22Rv1 (cell line): ENCODE data around the gene KCNK6.

Source experiments
- H3K27ac ChIP-seq: fragments of 450-650 bp; 2 replicates; pipeline ENCODE4 v1.5.1; 2017
- CTCF ChIP-seq: fragments of 450-650 bp; IDR thresholded peaks from 2 replicates; pipeline ENCODE4 v1.5.1; 2017; ENCODE audit warnings: mild to moderate bottlenecking
- ZFX ChIP-seq: fragments of 450-650 bp; IDR thresholded peaks from 2 replicates; pipeline ENCODE4 v1.6.1; 2017; ENCODE audit warnings: antibody characterized with exemption, borderline replicate concordance

KCNK6 gene

DNA sequence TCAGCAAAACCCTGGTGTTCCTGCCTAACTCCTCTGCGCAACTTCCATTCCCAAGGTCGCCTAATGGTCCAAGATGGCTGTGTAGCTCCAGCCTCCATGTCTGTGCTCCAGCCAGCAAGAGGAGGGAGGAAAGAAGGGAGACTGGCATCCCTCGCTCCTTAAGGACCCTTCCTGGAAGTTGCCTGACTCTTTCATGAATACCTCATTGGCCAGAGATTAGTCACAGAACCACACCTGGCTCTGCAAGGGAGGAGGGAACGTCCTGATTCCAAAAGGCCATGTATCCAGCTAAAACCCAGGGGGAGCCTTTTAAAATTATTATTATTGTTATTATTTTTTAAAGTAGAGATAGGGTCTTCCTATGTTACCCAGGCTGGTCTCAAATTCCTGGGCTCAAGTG is 4.8 kb downstream of the KCNK6 start:
- TF ChIP-seq CTCF (no peak), ZFX (no peak)
- no peak overlapping the region for H3K27ac ChIP-seq

DNA sequence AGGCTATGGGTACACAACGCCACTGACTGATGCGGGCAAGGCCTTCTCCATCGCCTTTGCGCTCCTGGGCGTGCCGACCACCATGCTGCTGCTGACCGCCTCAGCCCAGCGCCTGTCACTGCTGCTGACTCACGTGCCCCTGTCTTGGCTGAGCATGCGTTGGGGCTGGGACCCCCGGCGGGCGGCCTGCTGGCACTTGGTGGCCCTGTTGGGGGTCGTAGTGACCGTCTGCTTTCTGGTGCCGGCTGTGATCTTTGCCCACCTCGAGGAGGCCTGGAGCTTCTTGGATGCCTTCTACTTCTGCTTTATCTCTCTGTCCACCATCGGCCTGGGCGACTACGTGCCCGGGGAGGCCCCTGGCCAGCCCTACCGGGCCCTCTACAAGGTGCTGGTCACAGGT is 6.9 kb downstream of the KCNK6 start:
- no peak overlapping the region for H3K27ac ChIP-seq

DNA sequence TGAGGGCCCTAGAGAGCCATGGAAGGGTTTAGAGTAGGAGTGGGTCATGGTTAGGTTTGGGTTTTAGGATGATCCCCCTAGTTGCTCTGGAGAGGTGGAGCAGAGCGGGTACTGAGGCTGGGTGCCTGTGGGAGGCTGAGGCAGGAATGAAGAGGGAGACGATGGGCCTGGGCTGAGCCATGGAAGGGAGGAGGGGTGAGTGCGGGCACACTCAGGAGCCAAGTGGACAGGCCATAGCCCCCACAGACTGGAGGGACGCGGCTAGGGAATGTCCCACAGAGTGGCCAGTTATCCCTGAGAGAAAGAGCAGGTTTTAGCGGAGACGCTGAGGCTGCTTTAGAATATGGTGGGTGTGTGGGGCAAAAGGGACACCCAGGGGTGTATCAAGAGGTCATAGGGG is 10.0 kb downstream of the KCNK6 start:
- TF ChIP-seq ZFX, result no peak
- no peak for TF ChIP-seq CTCF
- H3K27ac ChIP-seq, result no peak overlapping the region

More for the DNA sequence above, 6.9 kb downstream of the KCNK6 start:
- TF ChIP-seq ZFX (no peak), CTCF (no peak)

- H3K27ac ChIP-seq, result no peak overlapping the region
- TF ChIP-seq ZFX (no peak), CTCF (no peak)
These were observed 12.1 kb downstream of the KCNK6 start for GRCh38 chr19:38331728-38332127.

DNA sequence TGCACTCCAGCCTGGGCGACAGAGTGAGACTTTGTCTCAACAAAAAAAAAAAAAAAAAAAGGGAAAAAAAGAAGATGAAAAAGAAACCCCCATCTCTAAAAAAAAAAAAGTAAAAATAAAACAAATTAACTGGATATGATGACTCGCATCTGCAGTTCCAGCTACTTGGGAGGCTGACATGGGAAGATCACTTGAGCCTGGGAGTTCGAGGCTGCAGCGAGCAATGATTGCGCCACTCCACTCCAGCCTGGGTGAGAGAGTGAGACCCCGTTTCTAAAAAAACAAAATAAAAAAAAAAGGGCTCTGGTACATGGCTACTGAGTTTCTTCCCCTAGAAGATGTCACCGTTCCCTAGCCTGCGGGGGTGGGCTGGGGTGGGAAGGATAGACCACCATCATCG is 13.6 kb downstream of the KCNK6 start:
- TF ChIP-seq ZFX (no peak), CTCF (no peak)
- no peak overlapping the region for H3K27ac ChIP-seq

DNA sequence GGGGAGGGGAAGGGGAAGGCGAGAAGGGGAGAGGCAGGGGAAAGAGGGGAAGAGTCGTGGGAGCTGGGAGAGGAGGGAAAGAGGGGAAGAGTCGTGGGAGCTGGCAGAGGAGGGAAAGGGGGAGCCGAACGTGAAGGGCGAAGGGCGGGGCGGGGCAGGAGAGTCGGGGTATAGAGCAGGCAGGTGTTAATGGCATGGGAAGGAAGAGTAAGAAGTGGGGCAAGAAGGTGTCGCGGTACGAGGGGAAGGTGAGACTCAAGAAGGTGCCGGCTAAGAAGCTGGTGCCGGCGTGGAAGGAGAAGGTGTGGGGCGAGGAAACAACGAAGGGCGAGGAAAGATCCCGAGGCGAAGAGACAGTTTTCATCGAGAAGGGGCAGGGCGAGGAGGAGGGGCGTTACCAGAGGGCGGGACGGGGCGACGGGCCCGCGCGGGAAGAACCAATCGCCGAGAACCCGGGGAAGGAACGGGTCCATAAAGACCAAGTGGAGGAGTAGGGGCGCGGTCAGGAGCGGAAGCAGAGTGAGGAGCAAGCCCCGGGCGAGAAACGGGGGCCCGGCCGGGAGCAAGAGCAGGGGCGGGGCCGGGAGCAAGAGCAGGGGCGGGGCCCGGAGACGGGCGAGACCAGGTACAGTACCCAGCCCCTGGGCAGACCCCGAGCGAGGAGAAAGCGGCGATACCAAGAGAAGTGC is 16.4 kb downstream of the KCNK6 start:
- peak overlapping the region; percentile 95 for H3K27ac ChIP-seq
- TF ChIP-seq CTCF (no peak), ZFX (no peak)

DNA sequence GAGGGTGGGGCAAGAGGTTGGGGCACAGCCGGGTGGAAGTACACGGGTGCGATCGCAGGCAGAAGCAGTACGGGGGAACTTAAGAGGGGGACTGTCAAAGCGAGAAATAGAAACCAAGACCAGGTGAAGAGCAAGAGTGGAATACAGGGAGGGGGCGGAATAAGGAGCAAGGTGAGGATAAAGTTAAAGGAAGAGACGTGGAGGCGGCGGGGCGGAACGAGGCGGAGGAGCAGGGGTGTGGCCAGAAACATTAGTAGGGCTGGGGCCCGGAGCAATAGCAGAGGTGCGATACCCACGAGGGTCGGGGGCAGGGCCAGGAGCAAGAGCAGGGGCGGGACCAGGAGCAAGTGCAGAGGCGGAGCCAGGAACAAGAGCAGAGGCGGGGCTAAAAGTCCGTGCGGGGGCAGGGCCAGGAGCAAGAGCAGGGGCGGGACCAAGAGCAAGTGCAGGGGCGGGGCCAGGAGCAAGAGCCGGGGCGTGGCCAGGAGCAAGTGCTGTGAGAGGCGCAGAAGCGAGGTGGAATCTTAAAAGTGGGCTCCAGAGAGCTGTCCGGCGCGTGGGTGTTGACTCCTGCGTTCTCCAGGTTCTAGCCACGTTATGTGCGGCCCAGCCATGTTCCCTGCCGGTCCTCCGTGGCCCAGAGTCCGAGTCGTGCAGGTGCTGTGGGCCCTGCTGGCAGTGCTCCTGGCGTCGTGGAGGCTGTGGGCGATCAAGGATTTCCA is 17.2 kb downstream of the KCNK6 start:
- H3K27ac ChIP-seq, result peak overlapping the region; percentile 95

More for the DNA sequence above, 17.2 kb downstream of the KCNK6 start:
- no peak for TF ChIP-seq ZFX
- no peak for TF ChIP-seq CTCF
